ENCODE measurements around the gene CBX1. TPM values are rescaled to one million over a fixed set of nuclear protein-coding genes. Genes with fewer than 3 reads are reported as not detected.
"Not testable (repeated sequence)": the region's sequence is repeated elsewhere in the genome, so short reads cannot be mapped to it uniquely, and the experiment has no call there.

The CBX1 gene
- total and polyA plus RNA-seq, 2 of the 4 experiments (the other 2 are of a cell fraction), result 35.0 to 54.9 TPM

GRCh38 chr17:48034734-48035133, 66.5 kb downstream of the CBX1 start:
- BruUV-seq (replicated peaks); dilution Hi-C loops (cut with HindIII; ENCODE audit: low sequenced_read_pairs, unreplicated experiment); H4K5ac ChIP-seq (ENCODE audit: low read depth, low read length): not testable (repeated sequence)

More at GRCh38 chr17:48034734-48035133, 66.5 kb downstream of the CBX1 start:
- POLR2A ChIA-PET (ENCODE audit: unreplicated experiment); H3K36me3 ChIP-seq (ENCODE audit: control insufficient read depth, insufficient read depth, low read length); H3K27ac ChIP-seq (ENCODE audit: insufficient read depth, low read length); intact Hi-C loops (cut with micrococcal nuclease); H3K4ac ChIP-seq (ENCODE audit: low read depth, low read length); H4K8ac ChIP-seq (ENCODE audit: low read depth in 2 of 2, low read length in 2 of 2); H3K18ac ChIP-seq (ENCODE audit: low read depth, low read length); H2AFZ ChIP-seq (replicated peaks; ENCODE audit: low read length, poor library complexity); H2BK120ac ChIP-seq (ENCODE audit: low read depth, low read length); H4K91ac ChIP-seq (ENCODE audit: insufficient read depth, low read depth, low read length); DNase-seq; H3K4me1 ChIP-seq (ENCODE audit: control insufficient read depth, insufficient read depth, low read length); H2AK9ac ChIP-seq (replicated peaks; ENCODE audit: low read depth, low read length, poor library complexity); H3K56ac ChIP-seq (ENCODE audit: extremely low read depth, insufficient read depth, low read length); H2BK20ac ChIP-seq (ENCODE audit: low read depth, low read length); H3K4me2 ChIP-seq (ENCODE audit: low read depth, low read length); ATAC-seq (ENCODE audit: low read depth); H4K20me1 ChIP-seq (ENCODE audit: insufficient read depth, low read length); H3K9me3 ChIP-seq (ENCODE audit: control insufficient read depth, insufficient read depth, low read length); H3K4me3 ChIP-seq (ENCODE audit: insufficient read depth, low read depth, low read length); H3K23ac ChIP-seq (ENCODE audit: low read depth, low read length); H3K27me3 ChIP-seq (ENCODE audit: control insufficient read depth, insufficient read depth, low read length); H2BK5ac ChIP-seq (ENCODE audit: low read depth, low read length, poor library complexity, severe bottlenecking); H3K14ac ChIP-seq (replicated peaks; ENCODE audit: low read depth, low read length); H2AK5ac ChIP-seq (ENCODE audit: low read depth, low read length); H3K9ac ChIP-seq (ENCODE audit: low read depth, low read length); H2BK15ac ChIP-seq (ENCODE audit: low read depth, low read length): not testable (repeated sequence)
- in situ Hi-C loops (cut with MboI; ENCODE audit: low sequenced_read_pairs), result loop anchor here (5.0 kb wide), 1 partner anchor 33 kb away; no protein-coding TSS in a partner anchor
- CTCF ChIA-PET, result interaction anchor here (1.2 kb wide), 1 partner anchor 34 kb away, joined by 3 read pairs; no protein-coding TSS in a partner anchor
- Histone ChIP-seq H3K9me1 (ENCODE audit: insufficient read depth, low read length) (peaks cover 13% of the 10 kb centered on the region), H3K79me1 (ENCODE audit: low read depth in 1 of 2, low read length in 2 of 2) (peaks cover 5 to 18% of the 10 kb centered on the region in 2 experiments)
- WGBS, 2 experiments (ENCODE audit: extremely low coverage in 2 of 2, insufficient read length in 1 of 2), result no CpG with 5 or more reads among the region's 12 CpGs
